AG20443 (cell line): ENCODE measurements around the gene ABCG1.

Source experiments
- DNase-seq: peaks from one replicate; pipeline ENCODE4 v3.0.0; 2012; ENCODE audit warnings: low spot score, mixed read lengths

ABCG1 gene

DNA sequence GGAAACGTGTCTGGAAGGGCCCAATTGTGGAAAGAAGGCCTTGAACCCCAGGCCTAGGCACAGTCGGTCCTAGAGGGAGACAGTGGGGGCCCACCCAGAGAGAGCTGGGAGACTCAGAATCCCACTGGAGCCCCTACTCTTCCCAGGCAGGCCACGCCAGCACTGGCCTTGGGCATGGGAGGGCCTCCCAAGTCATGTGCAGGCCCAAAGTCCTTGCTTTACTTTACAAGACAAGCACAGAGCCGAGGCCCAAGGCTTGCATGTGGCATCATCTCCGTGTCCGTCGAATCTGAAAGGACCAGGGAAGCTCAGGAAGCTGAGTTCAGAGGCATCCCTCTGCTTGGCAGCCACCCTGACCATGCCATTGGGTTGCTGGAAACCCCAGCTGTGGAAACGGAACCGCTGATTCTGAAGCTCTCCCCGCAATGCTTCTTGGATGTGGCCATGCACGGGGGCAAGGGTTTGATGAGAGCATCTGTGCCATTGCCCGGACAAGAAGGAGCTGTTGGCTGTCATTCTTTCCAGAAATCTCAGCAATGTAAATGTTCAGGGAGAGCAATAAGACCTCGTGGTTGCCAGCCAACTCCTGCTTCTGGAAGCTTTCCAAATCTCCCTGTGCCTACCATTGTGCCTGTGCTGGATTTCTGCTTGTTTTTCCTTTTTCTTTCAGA is 32.8 kb downstream of the ABCG1 start:
- DNase-seq, result no peak

DNA sequence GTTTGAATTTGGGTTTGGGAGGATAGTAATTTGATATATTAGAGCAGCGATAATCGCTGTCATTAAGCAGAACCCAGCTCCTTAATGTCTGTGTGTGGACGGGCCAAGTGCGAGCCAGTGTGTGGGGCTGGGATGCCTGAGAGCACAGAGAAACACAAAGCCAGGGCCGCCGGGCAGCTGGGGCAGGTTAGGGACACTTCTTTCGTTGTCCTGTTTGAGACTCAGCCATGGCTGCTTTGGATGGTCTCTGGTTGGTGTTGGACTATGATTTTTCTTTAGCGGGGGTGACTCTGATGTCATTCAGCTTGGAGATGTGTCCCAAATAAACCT is 33.4 kb downstream of the ABCG1 start:
- no peak for DNase-seq

DNA sequence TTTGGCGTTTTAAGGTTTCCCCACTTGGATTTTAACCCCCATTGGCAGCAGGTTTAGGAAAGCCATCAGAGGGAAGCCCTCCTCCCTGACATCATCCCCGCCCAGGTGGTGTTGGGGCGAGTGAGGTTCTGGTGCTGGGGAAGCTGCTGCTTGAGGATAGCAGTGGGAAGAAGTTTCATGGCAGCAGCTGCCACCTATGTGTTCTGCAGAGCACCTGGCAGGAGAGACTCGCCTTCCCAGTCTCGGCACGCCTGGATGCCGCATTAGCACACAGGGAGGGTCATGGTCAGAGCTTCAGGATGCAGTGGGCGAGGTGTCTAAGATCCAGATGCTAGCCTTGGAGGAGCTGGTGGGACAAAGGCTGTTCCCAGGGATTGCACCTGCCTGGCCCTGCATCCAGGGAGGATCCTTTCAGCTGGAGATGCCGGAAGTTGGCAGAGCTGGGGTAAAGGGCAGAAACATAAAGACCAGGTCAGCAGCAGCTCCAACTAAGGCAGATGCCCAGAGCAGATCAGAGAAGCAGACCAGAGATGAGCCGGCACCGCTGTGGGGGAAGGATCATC is 33.9 kb downstream of the ABCG1 start:
- DNase-seq, result no peak

DNA sequence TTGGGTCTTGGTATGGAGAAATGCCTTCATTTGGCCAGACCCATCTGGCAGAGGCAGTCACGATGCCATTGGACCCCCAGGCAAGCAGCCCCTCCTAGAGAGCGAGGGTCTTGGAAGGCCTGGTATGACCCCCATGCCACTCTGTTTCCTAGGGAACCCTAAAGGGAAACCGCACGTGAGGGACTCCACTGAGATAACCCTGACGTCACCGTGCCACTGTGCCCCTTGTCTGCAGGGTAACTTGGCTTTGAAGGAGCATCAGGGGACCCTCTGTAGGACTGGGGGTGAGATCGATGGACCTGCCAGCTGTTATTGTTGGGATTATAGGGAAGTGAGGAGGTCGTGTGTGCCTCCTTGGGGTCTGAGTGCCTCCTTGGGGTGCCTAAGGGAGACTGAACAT is 34.5 kb downstream of the ABCG1 start:
- no peak for DNase-seq

DNA sequence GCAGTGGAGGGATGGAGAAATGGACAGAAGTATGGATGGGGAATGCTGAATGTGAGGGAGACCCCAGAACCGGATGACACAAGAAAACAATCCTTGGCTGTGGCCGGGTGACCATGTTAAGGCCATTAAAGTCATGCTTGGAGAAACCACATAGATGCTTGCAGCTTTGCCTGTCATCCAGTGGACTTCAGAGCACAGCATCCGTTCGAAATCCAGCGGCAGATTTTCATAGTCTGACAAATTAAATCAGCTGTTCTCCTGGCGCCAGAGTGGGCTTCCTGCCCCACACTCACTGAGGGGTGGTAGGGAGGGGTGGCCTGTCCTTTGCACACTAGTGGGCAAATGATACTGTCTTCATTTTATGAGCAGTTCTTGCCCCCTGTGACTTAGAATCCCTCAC is 35.1 kb downstream of the ABCG1 start:
- DNase-seq, result no peak

DNA sequence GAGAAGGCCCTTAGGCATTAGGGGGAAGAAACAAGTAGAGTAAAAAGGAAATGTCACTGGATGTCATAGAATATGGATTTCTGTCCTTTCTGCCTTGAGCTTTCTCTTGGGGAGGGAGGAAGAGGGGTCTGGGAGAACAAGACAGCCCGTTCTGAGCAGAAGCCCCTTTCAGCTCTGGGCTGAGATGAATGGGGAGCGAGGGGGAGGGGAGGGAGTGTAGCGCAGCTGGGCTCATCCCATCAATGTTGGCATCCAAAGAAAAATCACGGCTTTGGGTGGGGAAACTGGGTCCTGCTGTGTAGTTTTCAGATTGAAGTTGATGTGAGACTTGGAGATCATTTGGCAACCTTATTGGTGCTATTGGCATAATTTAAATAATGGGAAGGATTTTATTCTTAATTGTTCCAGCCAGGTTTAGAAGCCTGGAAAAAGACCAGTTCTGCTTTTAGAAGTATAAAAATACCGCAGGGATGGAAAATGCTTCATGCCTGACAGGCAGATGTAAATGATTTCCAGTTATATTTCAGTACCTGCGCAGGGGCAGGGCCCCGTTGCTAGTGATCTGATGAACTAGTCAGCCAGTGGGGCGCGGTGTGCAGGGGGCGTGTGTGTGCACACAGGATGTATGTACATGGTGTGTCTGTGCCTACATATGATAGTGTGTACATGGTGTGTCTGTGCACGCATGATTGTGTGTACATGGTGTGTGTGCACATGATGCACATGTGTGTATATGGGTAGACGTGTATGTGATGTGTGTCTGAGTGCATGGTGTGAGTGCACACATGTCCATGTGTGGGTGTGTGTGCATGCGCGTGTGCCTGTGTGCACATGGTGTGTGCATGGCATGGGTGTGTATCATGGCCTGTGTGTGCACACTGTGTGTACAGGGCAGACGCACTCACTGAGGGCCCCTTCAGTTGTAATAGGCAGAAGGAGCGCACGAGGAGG is 36.0 kb downstream of the ABCG1 start:
- no peak for DNase-seq

DNA sequence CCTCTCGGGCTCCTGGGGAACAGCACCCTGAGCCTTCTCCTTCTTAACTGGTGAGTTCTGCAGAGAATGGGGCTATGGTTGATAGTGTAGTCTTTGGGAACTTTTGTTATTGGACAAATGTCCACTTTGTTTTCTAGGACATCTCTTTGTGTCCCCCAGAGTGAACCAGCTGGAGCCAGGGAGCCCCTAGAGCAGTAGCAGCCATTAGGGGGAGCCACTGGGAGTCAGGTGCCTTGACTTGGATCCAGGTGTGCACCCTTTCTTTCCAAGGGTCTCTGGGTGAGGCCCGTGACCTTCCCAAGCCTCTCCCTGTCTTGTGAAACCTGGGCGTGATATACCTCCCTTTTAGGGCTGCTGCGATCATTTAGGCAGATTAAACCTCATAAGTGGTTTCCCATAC is 36.9 kb downstream of the ABCG1 start:
- DNase-seq, result no peak

DNA sequence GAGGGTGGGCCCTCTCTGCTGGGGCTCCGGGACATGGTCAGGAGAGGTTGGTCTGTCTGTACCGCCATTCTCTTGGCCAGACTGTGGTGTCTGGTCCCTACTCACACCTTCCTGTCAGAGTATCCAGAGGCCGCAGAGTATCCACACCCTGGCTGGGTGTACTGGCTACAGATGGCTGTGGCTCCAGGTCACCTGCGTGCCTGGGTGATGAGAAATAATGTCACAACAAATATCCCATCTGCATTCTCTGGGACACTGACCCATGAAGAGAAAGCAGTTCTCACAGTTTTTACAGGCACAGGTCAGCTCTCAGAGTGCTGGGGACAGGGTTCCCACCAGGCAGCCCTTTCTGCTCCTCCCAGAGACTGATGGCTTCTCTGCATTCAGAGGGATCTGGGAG is 37.4 kb downstream of the ABCG1 start:
- no peak for DNase-seq

DNA sequence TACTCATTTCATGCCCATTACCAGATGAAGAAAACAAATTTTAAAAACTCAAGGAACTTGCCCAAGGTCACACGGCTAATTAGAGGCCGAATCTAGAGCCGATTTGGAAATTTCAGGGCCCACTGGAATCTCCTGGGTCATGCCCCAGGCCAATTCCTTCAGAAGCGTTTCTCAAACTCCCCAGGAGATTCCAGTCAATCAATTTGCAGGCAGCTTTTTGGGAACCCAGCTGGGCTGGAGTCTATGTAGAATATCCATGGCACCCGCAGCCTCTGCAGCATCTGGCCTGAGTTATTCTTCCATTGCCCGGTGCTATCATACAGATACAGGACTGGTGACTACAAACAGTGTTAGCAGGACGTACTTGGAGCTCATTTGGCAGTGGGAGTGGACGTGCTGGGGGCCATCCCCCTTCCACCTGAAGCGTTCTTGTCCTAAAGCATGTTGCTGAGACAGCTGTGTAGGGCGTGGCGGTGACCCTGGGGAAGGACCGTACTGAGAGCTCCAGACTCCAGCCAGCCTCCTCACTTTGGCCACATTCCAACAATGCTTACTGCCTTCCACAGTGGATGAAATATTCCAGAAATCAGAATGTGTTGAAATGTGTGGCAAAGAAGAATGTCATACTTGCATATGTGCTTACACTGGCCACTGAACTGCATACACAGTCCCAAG is 38.3 kb downstream of the ABCG1 start:
- no peak for DNase-seq

DNA sequence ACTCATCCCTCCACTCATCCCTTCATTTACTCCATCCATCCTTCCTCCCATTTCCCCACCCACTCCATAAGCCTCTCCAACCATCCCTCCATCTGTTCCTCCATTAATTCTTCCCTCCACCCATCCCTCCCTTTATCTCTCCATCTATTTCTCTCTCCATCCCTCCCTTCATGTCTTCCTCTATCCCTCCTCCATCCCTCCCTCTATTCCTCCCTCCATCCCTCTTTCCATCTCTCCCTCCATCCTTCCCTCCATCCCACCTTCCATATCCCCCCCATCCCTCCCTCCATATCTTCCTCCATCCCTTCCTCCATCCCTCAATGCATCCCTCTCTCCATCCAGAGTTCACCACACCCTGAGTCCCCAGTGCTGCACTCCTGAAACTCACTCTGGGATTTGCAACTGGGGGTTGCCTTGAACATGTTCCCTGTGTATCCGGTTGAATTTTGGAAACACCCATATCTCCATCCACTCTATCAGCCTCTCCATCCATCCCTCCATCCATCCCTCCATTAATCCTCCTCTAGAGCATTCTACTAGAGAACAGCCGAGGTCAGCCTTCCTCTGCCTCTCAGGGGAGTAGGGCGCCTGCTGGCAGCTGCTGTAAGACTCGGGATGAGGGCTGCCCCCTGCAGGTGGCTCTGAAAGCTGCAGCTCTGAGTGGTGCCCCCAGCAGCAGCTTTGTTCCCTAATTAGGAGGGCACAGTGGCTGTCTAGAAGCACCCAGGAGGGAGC is 39.4 kb downstream of the ABCG1 start:
- DNase-seq, result peak; percentile 82

DNA sequence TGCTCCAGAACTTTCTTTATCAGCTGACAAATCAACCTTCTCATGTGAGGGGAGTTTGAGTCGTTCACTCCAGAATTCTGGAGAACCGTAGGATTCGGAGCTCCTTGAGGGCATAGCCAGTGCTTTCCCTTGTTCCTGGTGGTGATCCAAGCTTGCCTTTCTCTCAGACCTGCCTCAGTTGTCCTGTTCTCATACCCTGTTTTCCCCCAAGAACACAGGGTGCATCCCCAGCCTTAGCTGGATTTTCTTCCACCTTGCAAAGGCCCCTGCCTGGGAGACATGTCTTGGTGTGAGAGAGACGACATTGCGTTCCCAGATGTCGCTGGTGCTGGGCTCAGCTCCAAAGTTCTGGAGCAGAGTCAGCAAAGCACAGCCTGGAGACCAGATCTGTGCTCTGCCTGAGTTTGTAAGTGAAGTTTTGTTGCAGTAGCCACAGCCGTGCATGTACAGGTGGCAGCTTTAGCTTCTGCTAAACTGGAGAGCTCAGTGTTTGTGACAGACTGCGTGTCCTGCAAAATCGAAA is 40.0 kb downstream of the ABCG1 start:
- DNase-seq, result no peak

DNA sequence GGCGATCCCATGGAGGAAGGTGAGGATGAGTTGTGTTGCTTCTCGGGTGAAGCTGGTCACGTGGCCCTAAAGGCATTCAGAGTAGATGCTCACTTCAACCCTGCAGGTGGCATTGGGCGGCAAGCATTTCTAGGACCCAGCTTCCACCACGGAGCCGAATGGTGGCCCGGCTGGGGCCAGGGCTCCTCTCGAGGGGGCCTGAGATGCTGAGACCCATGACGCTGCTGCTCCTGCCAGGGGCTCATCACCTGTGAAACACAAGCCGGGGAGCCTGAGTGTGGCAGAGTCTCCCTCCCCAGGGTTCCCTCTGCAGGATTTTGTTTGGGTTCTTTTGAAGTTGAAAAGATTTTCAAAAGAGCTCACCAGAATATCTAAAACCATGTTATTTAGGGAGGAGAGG is 41.2 kb downstream of the ABCG1 start:
- DNase-seq, result no peak

DNA sequence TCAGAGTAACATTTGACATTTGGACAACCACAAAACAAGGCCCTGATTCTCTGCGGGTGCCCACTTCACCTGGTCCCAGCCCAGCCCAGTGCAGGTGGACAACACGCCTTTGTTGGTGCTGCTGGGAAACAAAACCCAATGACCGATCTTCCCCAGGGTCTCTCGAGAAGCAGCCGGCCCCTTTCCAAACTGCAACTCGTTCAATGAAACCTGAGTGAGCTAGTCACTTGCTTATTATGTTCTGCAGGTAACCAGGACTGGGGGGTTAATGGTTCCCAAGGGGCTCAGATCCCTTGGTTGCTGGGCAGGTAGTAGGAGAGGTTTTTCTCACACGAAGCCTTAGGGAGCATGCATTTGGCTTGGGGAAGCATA is 42.9 kb downstream of the ABCG1 start:
- DNase-seq, result no peak

DNA sequence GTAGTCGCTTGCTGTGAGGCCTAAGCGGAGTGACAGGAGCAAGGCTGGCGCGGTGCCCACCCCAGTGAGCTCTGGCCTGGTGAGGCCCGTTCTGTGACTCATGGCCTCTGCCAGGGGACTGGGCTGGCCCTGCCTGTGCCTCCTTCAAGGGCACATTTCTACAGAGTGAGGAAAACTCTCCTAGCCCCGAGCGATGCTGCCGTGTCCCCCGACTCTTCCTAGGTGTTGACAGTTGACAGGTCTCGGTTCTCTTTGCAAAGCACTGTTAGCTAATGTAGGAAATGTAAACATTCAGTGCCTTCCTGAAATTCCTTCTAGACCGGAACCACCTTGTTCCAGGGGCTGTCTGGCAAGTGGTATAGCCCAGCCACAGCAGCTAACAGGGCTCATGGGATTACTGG is 43.9 kb downstream of the ABCG1 start:
- DNase-seq, result no peak

DNA sequence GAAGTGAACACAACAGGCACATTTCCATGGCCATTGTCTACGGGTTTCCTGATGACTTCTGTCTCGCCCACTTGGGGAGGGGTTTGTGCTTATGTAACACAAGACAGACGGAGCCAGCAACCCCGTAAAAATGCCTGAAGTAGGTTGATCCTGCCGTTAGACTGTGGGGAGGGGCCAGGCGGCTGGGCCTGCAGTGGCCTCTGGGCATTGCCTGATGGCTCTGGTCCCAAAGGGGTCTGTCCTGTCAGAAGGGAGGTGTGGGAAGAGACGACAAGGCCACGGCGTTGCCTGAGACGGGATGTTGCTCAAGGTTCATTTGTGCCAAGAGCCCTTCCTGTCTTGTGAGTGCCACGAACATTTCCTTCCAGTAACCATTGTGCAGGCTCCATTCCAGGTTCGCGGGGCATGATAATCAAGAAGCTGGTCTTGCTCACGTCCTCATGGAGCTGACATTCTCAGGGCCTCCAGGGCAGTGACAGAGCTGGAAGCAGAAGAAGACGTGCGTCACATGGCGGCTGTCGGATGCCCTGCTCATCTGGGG is 44.7 kb downstream of the ABCG1 start:
- DNase-seq, result no peak

DNA sequence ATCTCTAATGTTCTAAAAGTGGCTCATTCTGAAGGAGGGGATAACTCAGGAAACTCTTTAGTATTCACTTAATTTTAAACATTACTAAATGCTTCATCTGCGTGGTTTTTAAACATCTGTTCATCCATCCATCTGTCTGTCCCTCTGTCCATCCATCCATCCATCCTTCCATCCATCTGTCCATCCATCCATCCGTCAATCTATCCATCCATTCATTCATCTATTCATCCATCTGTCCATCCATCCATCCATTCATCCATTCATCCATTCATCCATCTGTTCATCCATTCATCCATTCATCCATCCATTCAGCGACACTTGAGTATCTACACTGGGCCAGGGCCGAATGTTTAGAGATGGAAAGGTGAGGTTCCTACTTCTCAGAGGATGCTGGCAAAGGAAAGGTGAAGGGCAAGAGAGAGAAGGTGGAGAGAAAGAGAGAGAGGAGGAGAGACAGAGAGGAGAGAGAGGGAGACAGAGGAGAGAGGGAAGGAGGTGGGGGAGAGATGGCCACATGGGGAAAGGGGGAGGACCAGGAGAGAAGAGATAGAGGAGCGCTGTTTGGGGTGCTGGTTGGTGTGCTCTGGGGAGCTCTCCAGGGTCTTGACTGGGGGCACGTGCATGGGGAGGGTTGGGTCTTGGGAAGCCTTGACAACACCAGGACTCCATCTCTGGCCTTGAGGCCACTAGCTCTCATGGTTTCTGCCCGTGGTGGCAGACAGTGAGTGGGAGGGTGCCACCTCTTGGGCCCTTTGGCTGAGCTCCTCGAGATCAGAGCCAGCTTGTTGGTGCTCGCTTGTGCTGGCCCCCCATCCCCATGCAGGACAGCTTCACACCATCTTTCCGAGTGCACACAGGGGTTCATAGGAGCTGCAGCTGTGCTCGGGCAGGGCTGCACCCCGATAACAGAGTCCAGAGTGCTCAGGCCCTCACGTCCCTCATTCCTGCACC is 45.6 kb downstream of the ABCG1 start:
- no peak for DNase-seq

DNA sequence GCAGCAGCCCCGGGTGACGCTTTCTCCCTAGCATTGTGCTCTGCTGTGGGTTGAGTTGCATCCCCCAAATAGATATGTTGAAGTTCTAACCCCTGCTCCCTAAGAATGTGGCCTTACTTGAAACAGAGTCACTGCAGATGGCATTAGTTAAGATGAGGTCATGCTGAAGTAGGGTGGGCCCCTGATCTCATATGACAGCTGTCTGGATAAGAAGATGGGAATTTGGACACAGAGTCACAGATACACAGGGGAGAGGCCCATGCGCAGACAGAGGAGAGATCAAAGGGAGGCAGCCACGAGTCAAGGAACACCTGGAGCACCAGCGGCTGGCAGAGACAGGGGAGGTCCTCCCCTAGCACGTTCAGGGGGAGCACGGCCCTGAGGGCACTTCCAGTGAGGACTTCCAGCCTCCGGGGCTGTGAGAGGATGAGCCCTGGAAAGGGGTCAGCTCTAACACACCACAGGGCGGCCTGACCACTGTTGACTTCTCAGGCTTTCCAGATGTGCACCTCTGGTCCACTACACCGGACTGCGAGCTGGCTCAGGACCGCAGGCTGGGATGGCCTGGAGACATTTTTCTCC is 46.4 kb downstream of the ABCG1 start:
- DNase-seq, result no peak

DNA sequence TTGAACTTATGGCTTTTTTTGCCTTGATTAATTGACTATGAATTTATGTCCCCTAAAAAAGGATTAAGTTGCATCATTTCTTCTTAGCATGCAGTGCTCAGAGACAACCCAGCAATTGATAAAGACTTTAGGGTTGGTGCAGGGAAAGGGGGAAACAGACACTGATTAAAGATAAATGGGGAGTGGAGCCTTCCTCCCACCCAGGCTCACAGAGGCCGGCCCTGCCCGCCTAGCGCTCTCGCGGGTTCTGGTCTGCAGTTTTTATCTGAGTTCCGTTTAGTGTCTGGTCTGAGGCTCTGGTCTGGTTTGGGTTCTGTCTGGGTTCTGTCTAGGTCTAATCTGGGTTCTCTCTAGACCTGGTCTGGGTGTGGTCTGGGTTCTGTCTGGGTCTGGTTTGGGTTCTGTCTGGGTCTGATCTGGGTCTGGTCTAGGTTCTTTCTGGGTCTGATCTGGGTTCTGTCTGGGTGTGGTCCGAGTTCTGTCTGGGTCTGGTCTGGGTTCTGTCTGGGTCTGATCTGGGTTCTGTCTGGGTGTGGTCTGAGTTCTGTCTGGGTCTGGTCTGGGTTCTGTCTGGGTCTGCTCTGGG is 48.1 kb downstream of the ABCG1 start:
- no peak for DNase-seq

DNA sequence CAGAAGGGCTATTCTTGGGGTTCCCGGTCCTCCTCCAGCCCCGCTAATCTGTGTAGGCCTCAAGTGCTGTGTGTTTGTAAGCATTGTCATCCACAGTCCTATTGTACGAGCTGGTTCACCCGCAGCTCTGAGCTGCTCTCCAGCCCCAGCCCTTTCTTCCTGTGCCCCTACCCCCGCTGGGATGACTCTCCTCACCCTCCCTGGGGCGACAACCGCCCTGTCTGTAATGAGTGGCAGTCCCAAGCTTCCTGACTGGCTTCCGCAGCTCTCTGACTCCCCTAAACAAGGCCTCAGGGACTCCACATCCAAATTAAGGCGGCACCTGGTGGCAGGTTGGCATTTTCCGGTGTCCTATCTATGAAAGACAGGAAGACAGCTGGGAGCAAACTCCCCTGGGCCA is 50.4 kb downstream of the ABCG1 start:
- DNase-seq, result no peak

DNA sequence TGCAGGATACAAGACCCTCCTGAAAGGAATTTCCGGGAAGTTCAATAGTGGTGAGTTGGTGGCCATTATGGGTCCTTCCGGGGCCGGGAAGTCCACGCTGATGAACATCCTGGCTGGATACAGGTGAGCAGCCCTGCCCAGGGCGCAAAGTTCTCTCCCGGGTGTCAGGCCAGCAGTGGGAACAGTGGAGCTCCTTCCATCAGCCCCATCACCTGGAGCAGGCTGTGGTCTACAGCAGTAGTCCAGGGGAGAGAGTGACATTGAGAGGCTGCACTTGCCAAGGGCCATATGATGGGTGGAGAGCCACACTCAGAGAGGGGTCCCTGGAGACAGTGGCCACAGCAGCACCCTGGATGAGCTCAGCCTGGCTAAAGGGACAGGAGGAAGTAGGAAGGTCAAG is 52.1 kb downstream of the ABCG1 start:
- no peak for DNase-seq
